Measurements from ENCODE around the gene KIAA0513. TPM values are rescaled to one million over a fixed set of nuclear protein-coding genes. Genes with fewer than 3 reads are reported as not detected.

The KIAA0513 gene
- total RNA-seq, 1 experiment from 2014 or later, result 8.7 TPM

GRCh38 chr16:85140455-85141012 is 112.9 kb downstream of the KIAA0513 start:
- DNase-seq (ENCODE audit: low read depth, low spot score) (no peak), ATAC-seq (no peak)
- Histone ChIP-seq H3K27me3 (ENCODE audit: control insufficient read depth, insufficient read depth, low read length) (no peaks in the 10 kb centered on the region), H3K4me3 (ENCODE audit: low read depth in 2 of 2, low read length in 2 of 2) (no peak overlapping the region), H3K27ac (ENCODE audit: low read length) (no peak overlapping the region), H3K9me3 (ENCODE audit: control insufficient read depth, insufficient read depth, low read depth, low read length) (no peaks in the 10 kb centered on the region), H3K4me1 (ENCODE audit: control insufficient read depth, insufficient read depth, low read length) (peaks cover 17% of the 10 kb centered on the region; the same call in 1 of the 2 replicates), H3K36me3 (ENCODE audit: control insufficient read depth, insufficient read depth, low read length) (no peaks in the 10 kb centered on the region)
- no TSS peak for BruUV-seq (replicated peaks)
- POLR2A ChIA-PET, result interaction anchor here (0.6 kb wide), 1 partner anchor 11 kb away, joined by 3 read pairs; no protein-coding TSS in a partner anchor
- CTCF ChIA-PET, result interaction anchor here (0.6 kb wide), 1 partner anchor 14 kb away, joined by 4 read pairs; no protein-coding TSS in a partner anchor
- intact Hi-C loops (cut with micrococcal nuclease; ENCODE audit: unreplicated experiment), result no loop called here
- TF ChIP-seq TCF7L2 (IDR thresholded peaks at IDR 0.05; ENCODE audit: low read depth, low read length) (no peak), REST (IDR thresholded peaks at IDR 0.05; ENCODE audit: insufficient read depth in 1 of 2, low read depth in 2 of 2, low read length in 1 of 2) (no peak), CTCF (IDR thresholded peaks at IDR 0.05) (no peak), SIN3A (IDR thresholded peaks at IDR 0.05; ENCODE audit: borderline replicate concordance, insufficient read depth, low read depth, low read length) (no peak), POLR2AphosphoS5 (IDR thresholded peaks at IDR 0.05; ENCODE audit: low read depth, low read length) (no peak)
- in situ Hi-C loops (cut with HindIII; ENCODE audit: low pct_unique_long_range_greater_than_20kb, low sequenced_read_pairs), result no loop called here

- ATAC-seq, result no peak
- TF ChIP-seq SIN3A (IDR thresholded peaks at IDR 0.05; ENCODE audit: borderline replicate concordance, insufficient read depth, low read depth, low read length), result no peak
- no peak for TF ChIP-seq REST (IDR thresholded peaks at IDR 0.05; ENCODE audit: insufficient read depth in 1 of 2, low read depth in 2 of 2, low read length in 1 of 2)
- no peak for TF ChIP-seq TCF7L2 (IDR thresholded peaks at IDR 0.05; ENCODE audit: low read depth, low read length)
- TF ChIP-seq CTCF (IDR thresholded peaks at IDR 0.05), result no peak
- TF ChIP-seq POLR2AphosphoS5 (IDR thresholded peaks at IDR 0.05; ENCODE audit: low read depth, low read length), result no peak
- H3K4me3 ChIP-seq (ENCODE audit: low read depth in 2 of 2, low read length in 2 of 2), result no peak overlapping the region
- no peak for DNase-seq (ENCODE audit: low read depth, low spot score)
- CTCF ChIA-PET, result no interaction called here
- intact Hi-C loops (cut with micrococcal nuclease; ENCODE audit: unreplicated experiment) (no loop called here), in situ Hi-C loops (cut with HindIII; ENCODE audit: low pct_unique_long_range_greater_than_20kb, low sequenced_read_pairs) (no loop called here)
- H3K4me1 ChIP-seq (ENCODE audit: control insufficient read depth, insufficient read depth, low read length), result peaks cover 22% of the 10 kb centered on the region
- H3K36me3 ChIP-seq (ENCODE audit: control insufficient read depth, insufficient read depth, low read length), result no peaks in the 10 kb centered on the region
- POLR2A ChIA-PET, result no interaction called here
- no peaks in the 10 kb centered on the region for H3K9me3 ChIP-seq (ENCODE audit: control insufficient read depth, insufficient read depth, low read depth, low read length)
- H3K27ac ChIP-seq (ENCODE audit: low read length), result no peak overlapping the region
- BruUV-seq (replicated peaks), result no TSS peak
- no peaks in the 10 kb centered on the region for H3K27me3 ChIP-seq (ENCODE audit: control insufficient read depth, insufficient read depth, low read length)
Observed at GRCh38 chr16:85141491-85142128, 114.0 kb downstream of the KIAA0513 start.
